Osteocyte (in vitro differentiated cells): ENCODE measurements around the gene DAPL1. TPM values are rescaled to one million over a fixed set of nuclear protein-coding genes. Genes with fewer than 3 reads are reported as not detected.

ENCODE experiments used
- DNase-seq: peaks from one replicate; pipeline ENCODE4 v3.0.0; 2021; ENCODE audit warnings: mixed read lengths; ENCODE audit not compliant: unreplicated experiment; ENCODE audit errors: extremely low spot score
- H3K27ac Mint-ChIP-seq: one replicate; pipeline ENCODE4 v1.8.0; 2021; ENCODE audit warnings: mild to moderate bottlenecking, mixed read lengths; ENCODE audit not compliant: unreplicated experiment
- H3K27me3 Mint-ChIP-seq: one replicate; pipeline ENCODE4 v1.8.0; 2021; ENCODE audit warnings: mixed read lengths; ENCODE audit not compliant: unreplicated experiment
- H3K36me3 Mint-ChIP-seq: one replicate; pipeline ENCODE4 v1.8.0; 2021; ENCODE audit warnings: mixed read lengths; ENCODE audit not compliant: unreplicated experiment
- H3K4me1 Mint-ChIP-seq: one replicate; pipeline ENCODE4 v1.8.0; 2021; ENCODE audit warnings: mixed read lengths; ENCODE audit not compliant: unreplicated experiment
- H3K4me3 Mint-ChIP-seq: one replicate; pipeline ENCODE4 v1.8.0; 2021; ENCODE audit warnings: mild to moderate bottlenecking, moderate library complexity, mixed read lengths; ENCODE audit not compliant: unreplicated experiment
- H3K9me3 Mint-ChIP-seq: one replicate; pipeline ENCODE4 v1.8.0; 2021; ENCODE audit warnings: mixed read lengths; ENCODE audit not compliant: unreplicated experiment
- CTCF ChIP-seq: fragments of 200-600 bp; sonication (generic); IDR thresholded peaks from 2 replicates; pipeline ENCODE4 v1.5.0; 2021; ENCODE audit warnings: antibody characterized with exemption, mild to moderate bottlenecking, moderate library complexity
- total RNA-seq: library from RNA; stranded (reverse); gene quantifications from 2 replicates; pipeline ENCODE4 v1.2.1, GENCODE V29; 2021

The DAPL1 gene
- total RNA-seq, 1 donor from 2014 or later = not detected

- Mint-ChIP-seq H3K4me1 (peaks cover 26% of the 10 kb centered on the region), H3K36me3 (no peaks in the 10 kb centered on the region), H3K27ac (no peak overlapping the region), H3K4me3 (no peak overlapping the region), H3K9me3 (no peaks in the 10 kb centered on the region), H3K27me3 (no peaks in the 10 kb centered on the region)
- no peak for TF ChIP-seq CTCF
- no peak for DNase-seq
Observed at GRCh38 chr2:158776231-158776630, 18.9 kb upstream of the DAPL1 start.

GRCh38 chr2:158777077-158777476 lies 18.0 kb upstream of the DAPL1 start:
- Mint-ChIP-seq H3K27ac (no peak overlapping the region), H3K4me3 (no peak overlapping the region), H3K9me3 (no peaks in the 10 kb centered on the region), H3K27me3 (no peaks in the 10 kb centered on the region), H3K4me1 (peaks cover 34% of the 10 kb centered on the region), H3K36me3 (no peaks in the 10 kb centered on the region)
- no peak for TF ChIP-seq CTCF
- no peak for DNase-seq

GRCh38 chr2:158778243-158778642 lies 16.9 kb upstream of the DAPL1 start:
- no peak overlapping the region for H3K4me3 Mint-ChIP-seq
- no peaks in the 10 kb centered on the region for H3K9me3 Mint-ChIP-seq
- no peak for DNase-seq
- H3K36me3 Mint-ChIP-seq = no peaks in the 10 kb centered on the region
- H3K4me1 Mint-ChIP-seq = peaks cover 39% of the 10 kb centered on the region
- TF ChIP-seq CTCF = no peak
- H3K27ac Mint-ChIP-seq = no peak overlapping the region
- H3K27me3 Mint-ChIP-seq = no peaks in the 10 kb centered on the region

- Mint-ChIP-seq H3K4me1 (peaks cover 37% of the 10 kb centered on the region), H3K9me3 (no peaks in the 10 kb centered on the region), H3K36me3 (no peaks in the 10 kb centered on the region), H3K27ac (no peak overlapping the region), H3K27me3 (no peaks in the 10 kb centered on the region), H3K4me3 (no peak overlapping the region)
- no peak for TF ChIP-seq CTCF
- no peak for DNase-seq
Observed at GRCh38 chr2:158779621-158780020, 15.5 kb upstream of the DAPL1 start.

- TF ChIP-seq CTCF = no peak
- Mint-ChIP-seq H3K9me3 (no peaks in the 10 kb centered on the region), H3K27ac (peak overlapping the region; percentile 66), H3K4me3 (no peak overlapping the region), H3K4me1 (peaks cover 30% of the 10 kb centered on the region), H3K27me3 (no peaks in the 10 kb centered on the region), H3K36me3 (no peaks in the 10 kb centered on the region)
- DNase-seq = no peak
Observed at GRCh38 chr2:158781353-158781961, 13.7 kb upstream of the DAPL1 start.
